ENCODE data around the gene PTGER4.
"Not testable (repeated sequence)": the region's sequence is repeated elsewhere in the genome, so short reads cannot be mapped to it uniquely, and the experiment has no call there.

PTGER4 gene

GRCh38 chr5:40655138-40655537 lies 24.6 kb upstream of the PTGER4 start:
- Histone ChIP-seq H2AFZ (ENCODE audit: low read length) (no peak overlapping the region), H3K9me2 (replicated peaks; ENCODE audit: insufficient read depth, low read length) (no peaks in the 10 kb centered on the region), H3K27ac (ENCODE audit: low read length) (no peak overlapping the region), H3K4me1 (ENCODE audit: low read length) (0 out of 2 replicates have a peak, but pooled peaks cover 8% of the 10 kb centered on the region), H3F3A (ENCODE audit: insufficient read depth, low read length) (no peaks in the 10 kb centered on the region), H3K79me2 (ENCODE audit: low read length) (no peaks in the 10 kb centered on the region), H3K4me2 (ENCODE audit: low read depth, low read length) (no peak overlapping the region), H3K27me3 (replicated peaks; ENCODE audit: insufficient read depth, low read length) (no peaks in the 10 kb centered on the region), H4K20me1 (ENCODE audit: insufficient read depth, low read length) (no peaks in the 10 kb centered on the region), H3K36me3 (replicated peaks; ENCODE audit: insufficient read depth, low read length) (no peaks in the 10 kb centered on the region), H3K4me3 (ENCODE audit: low read length) (no peak overlapping the region), H3K9ac (ENCODE audit: low read length) (no peak overlapping the region), H3K9me3 (replicated peaks; ENCODE audit: insufficient read depth, low read length) (no peaks in the 10 kb centered on the region)
- TF ChIP-seq EZH2phosphoT487 (IDR thresholded peaks at IDR 0.05; ENCODE audit: low read length) (no peak), EZH2 (optimal IDR thresholded peaks at IDR 0.05; ENCODE audit: low read depth, low read length) (no peak), CTCF (IDR thresholded peaks at IDR 0.05; ENCODE audit: low read length) (no peak)
- no peak for DNase-seq

GRCh38 chr5:40656091-40656490 lies 23.6 kb upstream of the PTGER4 start:
- H3K36me3 ChIP-seq (replicated peaks; ENCODE audit: insufficient read depth, low read length); H3K27me3 ChIP-seq (replicated peaks; ENCODE audit: insufficient read depth, low read length); H3K4me1 ChIP-seq (ENCODE audit: low read length); H3K79me2 ChIP-seq (ENCODE audit: low read length); DNase-seq; H3K4me3 ChIP-seq (ENCODE audit: low read length); H3K4me2 ChIP-seq (ENCODE audit: low read depth, low read length); H3K27ac ChIP-seq (ENCODE audit: low read length); H3K9me3 ChIP-seq (replicated peaks; ENCODE audit: insufficient read depth, low read length); H2AFZ ChIP-seq (ENCODE audit: low read length); H3F3A ChIP-seq (ENCODE audit: insufficient read depth, low read length); H3K9me2 ChIP-seq (replicated peaks; ENCODE audit: insufficient read depth, low read length); H4K20me1 ChIP-seq (ENCODE audit: insufficient read depth, low read length); H3K9ac ChIP-seq (ENCODE audit: low read length): not testable (repeated sequence)

- Histone ChIP-seq H2AFZ (ENCODE audit: low read length) (no peak overlapping the region), H3K36me3 (replicated peaks; ENCODE audit: insufficient read depth, low read length) (no peaks in the 10 kb centered on the region), H3K27ac (ENCODE audit: low read length) (no peak overlapping the region), H3K9me3 (replicated peaks; ENCODE audit: insufficient read depth, low read length) (no peaks in the 10 kb centered on the region), H3K4me3 (ENCODE audit: low read length) (no peak overlapping the region), H3K9me2 (replicated peaks; ENCODE audit: insufficient read depth, low read length) (no peaks in the 10 kb centered on the region), H3F3A (ENCODE audit: insufficient read depth, low read length) (no peaks in the 10 kb centered on the region), H3K4me1 (ENCODE audit: low read length) (0 out of 2 replicates have a peak, but pooled peaks cover 8% of the 10 kb centered on the region), H3K79me2 (ENCODE audit: low read length) (no peaks in the 10 kb centered on the region), H3K27me3 (replicated peaks; ENCODE audit: insufficient read depth, low read length) (no peaks in the 10 kb centered on the region), H4K20me1 (ENCODE audit: insufficient read depth, low read length) (no peaks in the 10 kb centered on the region), H3K9ac (ENCODE audit: low read length) (no peak overlapping the region), H3K4me2 (ENCODE audit: low read depth, low read length) (no peak overlapping the region)
- DNase-seq: no peak
- TF ChIP-seq CTCF (IDR thresholded peaks at IDR 0.05; ENCODE audit: low read length): no peak
- TF ChIP-seq EZH2 (optimal IDR thresholded peaks at IDR 0.05; ENCODE audit: low read depth, low read length): no peak
- TF ChIP-seq EZH2phosphoT487 (IDR thresholded peaks at IDR 0.05; ENCODE audit: low read length): no peak
These were observed 22.9 kb upstream of the PTGER4 start for GRCh38 chr5:40656766-40657165.

GRCh38 chr5:40660751-40661150 lies 19.0 kb upstream of the PTGER4 start:
- H3K9ac ChIP-seq (ENCODE audit: low read length): no peak overlapping the region
- H3K9me3 ChIP-seq (replicated peaks; ENCODE audit: insufficient read depth, low read length): no peaks in the 10 kb centered on the region
- no peaks in the 10 kb centered on the region for H3K79me2 ChIP-seq (ENCODE audit: low read length)
- DNase-seq: no peak
- H4K20me1 ChIP-seq (ENCODE audit: insufficient read depth, low read length): no peaks in the 10 kb centered on the region
- no peak overlapping the region for H3K4me3 ChIP-seq (ENCODE audit: low read length)
- no peak overlapping the region for H3K27ac ChIP-seq (ENCODE audit: low read length)
- H3K4me2 ChIP-seq (ENCODE audit: low read depth, low read length): no peak overlapping the region
- no peaks in the 10 kb centered on the region for H3K9me2 ChIP-seq (replicated peaks; ENCODE audit: insufficient read depth, low read length)
- TF ChIP-seq CTCF (IDR thresholded peaks at IDR 0.05; ENCODE audit: low read length) (no peak), EZH2phosphoT487 (IDR thresholded peaks at IDR 0.05; ENCODE audit: low read length) (no peak), EZH2 (optimal IDR thresholded peaks at IDR 0.05; ENCODE audit: low read depth, low read length) (no peak)
- no peaks in the 10 kb centered on the region for H3K27me3 ChIP-seq (replicated peaks; ENCODE audit: insufficient read depth, low read length)
- H3F3A ChIP-seq (ENCODE audit: insufficient read depth, low read length): no peaks in the 10 kb centered on the region
- no peak overlapping the region for H2AFZ ChIP-seq (ENCODE audit: low read length)
- H3K4me1 ChIP-seq (ENCODE audit: low read length): no peaks in the 10 kb centered on the region
- H3K36me3 ChIP-seq (replicated peaks; ENCODE audit: insufficient read depth, low read length): no peaks in the 10 kb centered on the region

Data from MM.1S (cell line).